Coronary artery (tissue), 2 donors: ENCODE data around the gene RIN3.

ENCODE experiments used
- DNase-seq: peaks from one replicate; pipeline ENCODE4 v3.0.0-alpha.2; 2017; ENCODE audit warnings: low spot score
- H3K27ac ChIP-seq, 2 donors: fragments of 200-600 bp; sonication (generic); one replicate each; pipeline ENCODE4 v1.5.1; 2016 to 2019
- H3K4me3 ChIP-seq: fragments of 200-600 bp; sonication (generic); 2 replicates; pipeline ENCODE4 v1.5.1; 2016; ENCODE audit warnings: mild to moderate bottlenecking, moderate library complexity
- TF ChIP-seq, protein P1 (sequence below): fragments of 200-600 bp; sonication (generic); IDR thresholded peaks from one replicate; pipeline ENCODE4 v1.5.1; 2019; ENCODE audit warnings: antibody characterized with exemption

RIN3 gene

DNA sequence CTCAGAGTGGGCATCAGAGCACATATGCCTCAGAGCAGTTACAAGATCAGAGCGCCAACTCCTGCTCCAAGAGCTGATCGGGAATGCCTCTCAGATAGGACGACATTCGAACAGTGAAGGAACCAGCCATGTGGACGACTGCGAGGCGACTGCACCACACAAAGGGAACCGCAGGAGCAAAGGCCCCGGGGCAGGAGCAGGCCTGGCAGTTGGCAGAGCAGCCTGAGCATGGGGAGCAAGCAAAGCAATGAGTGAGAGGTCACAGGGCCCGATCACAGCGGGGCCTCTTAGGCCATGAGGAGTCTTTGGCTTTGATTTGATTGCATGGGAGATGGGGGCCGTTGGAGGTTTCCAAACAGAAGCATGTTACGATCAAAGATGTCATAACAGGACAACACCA, 144.6 kb downstream of the RIN3 start:
- no peak for DNase-seq
- TF ChIP-seq, protein P1, sequence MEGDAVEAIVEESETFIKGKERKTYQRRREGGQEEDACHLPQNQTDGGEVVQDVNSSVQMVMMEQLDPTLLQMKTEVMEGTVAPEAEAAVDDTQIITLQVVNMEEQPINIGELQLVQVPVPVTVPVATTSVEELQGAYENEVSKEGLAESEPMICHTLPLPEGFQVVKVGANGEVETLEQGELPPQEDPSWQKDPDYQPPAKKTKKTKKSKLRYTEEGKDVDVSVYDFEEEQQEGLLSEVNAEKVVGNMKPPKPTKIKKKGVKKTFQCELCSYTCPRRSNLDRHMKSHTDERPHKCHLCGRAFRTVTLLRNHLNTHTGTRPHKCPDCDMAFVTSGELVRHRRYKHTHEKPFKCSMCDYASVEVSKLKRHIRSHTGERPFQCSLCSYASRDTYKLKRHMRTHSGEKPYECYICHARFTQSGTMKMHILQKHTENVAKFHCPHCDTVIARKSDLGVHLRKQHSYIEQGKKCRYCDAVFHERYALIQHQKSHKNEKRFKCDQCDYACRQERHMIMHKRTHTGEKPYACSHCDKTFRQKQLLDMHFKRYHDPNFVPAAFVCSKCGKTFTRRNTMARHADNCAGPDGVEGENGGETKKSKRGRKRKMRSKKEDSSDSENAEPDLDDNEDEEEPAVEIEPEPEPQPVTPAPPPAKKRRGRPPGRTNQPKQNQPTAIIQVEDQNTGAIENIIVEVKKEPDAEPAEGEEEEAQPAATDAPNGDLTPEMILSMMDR = no peak
- no peak overlapping the region for H3K4me3 ChIP-seq
- H3K27ac ChIP-seq = peak overlapping the region in 1 of 2 donors; percentile 77

DNA sequence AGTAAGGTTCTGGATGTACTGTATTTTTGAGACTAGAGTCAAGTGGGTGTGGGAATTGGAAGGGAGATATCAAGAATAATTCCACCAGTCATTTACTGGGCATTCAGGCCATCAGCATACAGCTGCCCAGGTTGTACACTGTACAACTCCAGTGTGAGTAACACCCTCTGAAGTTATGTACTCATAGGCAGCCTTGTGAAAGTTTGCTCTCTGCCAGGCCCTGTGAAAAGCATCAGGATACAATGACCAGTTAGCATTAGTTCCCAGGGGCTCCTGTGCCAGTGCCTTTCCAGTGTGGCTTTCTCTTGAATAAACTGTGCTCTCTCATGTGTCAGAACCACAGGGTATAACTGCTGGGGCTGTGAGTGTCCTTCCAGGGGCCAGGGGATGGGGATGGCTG, 145.1 kb downstream of the RIN3 start:
- H3K27ac ChIP-seq = peak overlapping the region in 1 of 2 donors; percentile 77
- no peak overlapping the region for H3K4me3 ChIP-seq
- no peak for DNase-seq
- TF ChIP-seq, protein P1 = no peak

DNA sequence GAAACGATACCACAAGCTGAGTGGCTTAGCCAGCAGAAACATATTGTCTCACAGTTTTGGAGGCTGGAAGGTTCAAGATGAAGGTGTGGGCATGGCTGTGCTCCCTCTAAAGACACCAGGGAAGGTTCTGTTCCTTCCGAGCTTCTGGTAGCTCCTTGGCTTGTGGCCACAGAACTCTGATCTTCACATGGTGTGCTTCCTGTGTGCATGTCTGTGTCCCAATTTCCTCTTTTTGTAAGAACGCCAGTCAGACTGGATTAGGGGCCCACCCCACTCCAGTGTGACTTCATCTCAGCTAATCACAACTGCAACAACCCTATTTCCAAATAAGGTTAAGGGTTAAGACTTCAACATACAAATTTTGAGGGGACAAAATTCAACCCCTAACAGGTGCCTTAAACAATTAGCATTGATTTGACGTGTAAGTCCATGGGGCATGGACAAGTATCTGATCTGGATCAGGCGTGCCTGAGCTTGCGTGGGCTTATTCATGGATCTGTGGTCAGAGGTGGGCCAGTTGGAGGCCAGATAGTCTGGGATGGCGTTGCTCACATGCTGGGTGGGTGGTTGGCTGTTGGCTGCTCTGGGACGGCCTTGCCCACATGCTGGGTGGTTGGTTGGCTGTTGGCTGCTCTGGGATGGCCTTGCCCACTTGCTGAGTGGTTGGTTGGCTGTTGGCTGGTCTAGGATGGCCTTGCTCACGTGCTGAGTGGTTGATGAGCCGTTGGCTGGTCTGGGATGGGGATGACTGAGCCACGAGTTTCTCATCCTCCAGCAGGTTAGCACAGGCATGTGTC, 146.4 kb downstream of the RIN3 start:
- Histone ChIP-seq H3K4me3 (peak overlapping the region; percentile 12), H3K27ac (peak overlapping the region; percentile 26 to 87)
- no peak for DNase-seq
- TF ChIP-seq, protein P1 = no peak

DNA sequence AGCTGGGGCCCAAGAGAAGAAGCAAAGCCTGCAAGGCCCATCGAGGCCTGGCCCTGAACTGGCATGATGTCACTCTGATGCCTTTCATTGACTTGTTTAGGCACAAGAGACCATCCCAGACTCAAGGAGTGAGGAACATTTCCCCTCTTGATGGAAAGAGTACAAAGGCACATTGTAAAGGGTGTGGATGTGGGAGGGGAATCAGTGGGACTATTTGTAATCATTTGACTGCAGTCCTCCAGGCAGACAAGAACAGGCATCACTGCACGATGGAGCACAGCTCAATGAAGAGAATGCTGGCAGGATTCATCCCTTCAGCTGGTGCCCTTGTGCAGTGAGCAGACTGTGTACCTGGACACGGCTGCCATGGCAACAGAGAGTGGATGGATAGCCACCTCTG, 147.0 kb downstream of the RIN3 start:
- TF ChIP-seq, protein P1 = no peak
- Histone ChIP-seq H3K4me3 (no peak overlapping the region), H3K27ac (peak overlapping the region; percentile 26 to 87)
- no peak for DNase-seq

DNA sequence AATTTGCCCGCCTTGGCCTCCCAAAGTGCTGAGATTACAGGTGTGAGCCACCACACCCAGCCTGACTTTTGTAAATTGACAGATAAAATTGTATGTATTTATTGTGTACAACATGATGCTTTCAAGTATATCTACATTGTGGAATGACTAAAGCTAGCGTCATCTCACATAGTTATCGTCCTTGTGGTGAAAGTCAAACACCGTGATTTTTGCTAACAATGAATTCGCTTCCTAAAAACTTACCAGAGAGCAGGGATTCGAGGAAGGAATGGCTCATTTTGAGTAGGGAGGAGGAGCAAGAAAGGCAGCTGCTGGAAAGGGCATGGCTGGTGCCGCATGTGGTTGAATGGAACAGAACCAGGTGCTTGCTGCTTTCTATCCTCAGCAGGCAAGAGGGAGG, 149.5 kb downstream of the RIN3 start:
- TF ChIP-seq, protein P1 = no peak
- no peak for DNase-seq
- Histone ChIP-seq H3K4me3 (no peak overlapping the region), H3K27ac (no peak overlapping the region)

DNA sequence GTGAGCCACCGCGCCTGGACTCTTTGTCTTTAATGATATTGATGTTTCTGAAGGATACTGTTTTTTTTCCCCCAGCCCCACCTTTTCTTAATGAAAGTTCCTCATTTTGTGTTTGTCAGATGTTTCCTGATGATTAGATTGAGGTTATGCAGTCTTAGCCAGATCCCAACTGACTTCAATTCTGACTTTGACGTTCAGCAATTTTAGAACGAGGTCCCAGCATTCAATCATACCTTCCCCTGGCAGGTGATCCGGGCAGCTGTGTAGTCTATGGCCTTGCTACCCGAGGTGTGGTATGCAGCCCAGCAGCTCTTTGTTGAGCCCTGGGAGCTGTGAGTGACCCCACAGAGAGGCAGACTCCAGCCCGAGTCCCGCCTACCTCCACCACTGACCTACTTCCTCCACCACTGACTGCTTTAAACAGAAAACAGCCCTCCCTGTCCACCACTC, 152.1 kb downstream of the RIN3 start:
- H3K4me3 ChIP-seq = no peak overlapping the region
- peak overlapping the region in 1 of 2 donors; percentile 56 for H3K27ac ChIP-seq
- TF ChIP-seq, protein P1 = no peak
- DNase-seq = no peak

DNA sequence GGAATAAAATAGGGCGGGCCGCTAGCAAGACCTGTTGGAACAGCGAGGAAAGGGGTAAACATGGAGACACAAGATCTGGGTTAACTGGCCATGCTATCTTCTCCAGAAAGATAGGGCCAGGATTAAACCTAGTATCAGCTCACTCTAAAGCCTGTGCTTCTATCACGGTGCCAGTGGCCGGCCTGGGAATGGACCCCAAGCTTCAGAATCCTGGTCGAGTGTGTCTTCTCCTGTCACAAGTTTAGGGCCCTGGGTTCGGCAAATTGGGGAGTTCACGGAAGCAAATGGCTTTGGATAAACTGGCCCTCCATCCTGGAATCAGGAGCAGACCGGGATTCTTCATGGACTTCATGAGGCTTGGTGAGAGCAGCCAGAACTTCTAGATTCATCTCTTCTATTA, 152.7 kb downstream of the RIN3 start:
- no peak for DNase-seq
- Histone ChIP-seq H3K27ac (peak overlapping the region in 1 of 2 donors; percentile 56), H3K4me3 (no peak overlapping the region)
- TF ChIP-seq, protein P1 = no peak
